GM19238 (cell line): ENCODE data around the gene CCDC117.
"Not testable (repeated sequence)": the region's sequence is repeated elsewhere in the genome, so short reads cannot be mapped to it uniquely, and the experiment has no call there.

Experiments
- DNase-seq: peaks from one replicate; pipeline ENCODE4 v3.0.0; 2011; ENCODE audit warnings: low spot score; ENCODE audit not compliant: insufficient read length

The CCDC117 gene

GRCh38 chr22:28800308-28801041, 28.0 kb downstream of the CCDC117 start, which contains the start of gene XBP1:
TSS of gene XBP1 (minus strand) at chr22:28800569.
- DNase-seq: peak; percentile 88

DNA sequence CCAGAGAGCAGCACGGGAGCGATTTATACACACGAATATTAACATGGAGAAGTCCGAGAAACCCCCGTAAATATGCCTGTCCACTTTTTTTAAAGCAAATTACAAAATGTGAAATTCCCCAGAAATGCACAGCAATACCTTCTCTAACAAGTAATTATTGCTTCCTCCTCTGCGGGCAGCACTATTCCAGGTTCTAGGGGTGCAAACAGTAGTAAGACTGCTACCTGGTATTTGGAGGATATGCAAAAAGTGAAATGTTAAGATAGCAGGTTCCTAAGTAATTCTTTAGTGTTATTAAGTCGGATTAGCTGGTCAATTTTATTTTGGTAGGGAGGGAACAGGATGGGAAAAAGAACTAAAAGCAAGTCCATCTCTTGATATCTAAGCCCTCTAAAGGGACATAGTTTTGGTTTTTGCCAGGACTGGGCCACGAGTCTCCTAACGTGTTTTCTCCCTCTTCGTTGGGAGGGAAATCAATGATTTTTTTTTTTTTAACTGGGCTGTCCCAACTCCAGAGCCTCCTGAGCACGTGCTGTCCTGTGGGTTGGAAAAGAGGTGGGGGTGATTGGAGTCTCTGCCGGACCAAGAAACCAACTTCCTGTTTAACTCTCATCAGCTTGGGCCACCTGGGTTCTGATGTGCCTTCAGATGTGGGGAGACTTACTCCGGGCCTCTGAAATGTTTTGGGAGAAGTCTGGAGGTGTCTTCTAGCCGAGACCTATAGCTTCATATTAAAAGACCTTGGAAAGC, 29.5 kb downstream of the CCDC117 start:
- no peak for DNase-seq

DNA sequence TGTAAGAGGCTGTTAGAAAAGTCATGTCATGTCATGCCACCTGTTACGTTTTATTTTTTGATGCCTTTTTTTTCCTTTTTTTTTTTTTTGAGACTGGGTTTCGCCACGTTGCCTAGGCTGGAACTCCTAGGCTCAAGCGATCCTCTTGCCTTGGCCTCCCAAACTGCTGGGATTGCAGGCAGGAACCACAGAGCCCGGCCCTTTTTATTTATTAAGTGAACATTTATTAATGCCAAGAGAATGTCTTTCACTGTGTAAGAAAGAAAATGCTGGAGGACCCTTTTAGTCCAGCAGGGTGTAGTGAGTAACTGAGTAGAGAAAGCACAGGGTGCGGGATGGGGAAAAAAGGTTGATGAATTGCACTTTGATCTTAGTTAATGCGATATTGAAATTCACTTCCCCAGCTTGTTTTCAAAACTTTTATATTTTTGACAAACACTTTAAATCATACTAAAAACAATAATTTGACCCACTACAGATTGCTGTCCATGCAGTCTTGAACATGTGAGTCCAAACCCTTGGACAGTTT, 30.2 kb downstream of the CCDC117 start:
- no peak for DNase-seq

DNA sequence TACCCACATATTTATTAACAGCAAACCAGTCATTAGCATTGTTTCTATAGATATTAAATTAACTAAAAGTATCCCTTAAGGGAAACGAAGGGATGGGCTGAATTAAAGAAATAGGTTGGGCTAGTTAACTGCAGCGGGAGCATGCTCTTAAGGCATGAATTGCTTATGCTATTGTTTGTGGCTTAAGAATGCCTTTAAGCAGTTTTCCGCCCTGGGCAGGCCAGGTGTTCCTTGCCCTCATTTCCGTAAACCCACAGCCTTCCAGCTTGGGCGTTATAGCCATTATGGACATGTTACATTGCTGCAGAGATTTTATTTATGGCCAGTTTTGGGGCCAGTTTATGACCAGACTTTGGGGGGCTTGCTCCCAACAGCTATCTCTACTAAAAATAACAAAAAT, 32.9 kb downstream of the CCDC117 start:
- not testable (repeated sequence) for DNase-seq

DNA sequence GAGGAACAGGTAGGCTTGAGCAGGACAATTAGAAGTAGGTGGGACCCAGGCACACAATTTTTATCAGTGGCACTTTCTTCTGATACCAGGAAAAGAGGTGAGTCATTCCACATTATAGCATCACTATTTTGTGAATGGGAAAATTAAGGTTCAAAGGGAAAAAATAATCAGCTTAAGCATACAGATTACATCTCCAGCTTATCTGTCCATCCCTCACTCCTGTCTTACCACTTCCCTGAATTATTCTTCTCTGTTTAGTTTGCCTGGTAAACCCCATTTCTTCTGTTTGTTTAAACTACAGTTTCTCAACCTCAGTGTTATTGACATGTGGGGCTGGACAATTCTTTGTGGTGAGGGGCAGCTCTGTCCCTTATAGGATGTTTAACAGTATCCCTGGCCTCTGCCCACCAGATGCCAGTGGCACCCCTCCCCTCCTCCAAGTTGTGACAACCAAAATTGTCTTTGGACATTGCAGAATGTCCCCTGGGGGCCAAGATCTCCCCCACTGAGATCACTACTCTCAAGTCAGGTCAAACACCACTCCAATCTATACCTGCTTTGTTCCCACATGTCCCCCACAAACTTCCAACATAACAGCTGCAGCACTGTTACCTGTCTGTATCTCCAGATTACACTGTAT, 36.3 kb downstream of the CCDC117 start:
- DNase-seq: no peak

GRCh38 chr22:28810821-28811491, 38.5 kb downstream of the CCDC117 start:
- DNase-seq: no peak

- DNase-seq: no peak
These were observed 40.0 kb downstream of the CCDC117 start for GRCh38 chr22:28812516-28812915.

DNA sequence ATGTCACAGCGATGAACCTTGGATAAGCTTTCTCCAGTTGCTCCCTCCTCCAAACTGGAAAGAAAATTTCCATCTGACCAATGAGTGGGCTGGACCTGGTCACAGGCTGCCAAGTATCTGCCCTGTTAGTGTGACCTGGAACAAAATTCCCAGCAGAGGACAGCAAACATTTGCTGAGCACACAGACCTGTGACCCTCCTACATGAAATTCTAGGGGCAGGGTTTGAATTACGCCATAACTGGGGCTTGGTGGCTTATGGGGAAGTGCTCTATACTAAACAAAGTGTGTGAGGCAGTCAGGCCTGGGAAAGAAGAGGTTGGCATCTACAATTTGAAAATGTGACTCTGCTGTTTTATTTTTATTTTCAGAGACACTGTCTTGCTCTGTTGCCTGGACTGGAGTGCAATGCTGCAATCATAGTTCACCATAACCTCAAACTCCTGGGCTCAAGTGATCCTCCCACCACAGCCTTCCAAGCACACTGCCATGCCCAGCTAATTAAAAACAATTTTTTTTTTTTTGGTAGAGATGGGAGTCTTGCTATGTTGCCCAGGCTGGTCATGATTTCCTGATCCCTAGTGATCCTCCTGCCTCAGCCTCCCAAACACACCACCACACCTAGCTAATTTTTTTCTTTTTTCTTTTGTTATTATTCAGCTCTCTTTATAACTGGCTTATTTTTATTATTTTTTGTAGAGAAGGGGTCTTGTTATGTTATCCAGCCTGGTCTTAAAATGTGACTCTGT, 41.5 kb downstream of the CCDC117 start:
- no peak for DNase-seq

DNA sequence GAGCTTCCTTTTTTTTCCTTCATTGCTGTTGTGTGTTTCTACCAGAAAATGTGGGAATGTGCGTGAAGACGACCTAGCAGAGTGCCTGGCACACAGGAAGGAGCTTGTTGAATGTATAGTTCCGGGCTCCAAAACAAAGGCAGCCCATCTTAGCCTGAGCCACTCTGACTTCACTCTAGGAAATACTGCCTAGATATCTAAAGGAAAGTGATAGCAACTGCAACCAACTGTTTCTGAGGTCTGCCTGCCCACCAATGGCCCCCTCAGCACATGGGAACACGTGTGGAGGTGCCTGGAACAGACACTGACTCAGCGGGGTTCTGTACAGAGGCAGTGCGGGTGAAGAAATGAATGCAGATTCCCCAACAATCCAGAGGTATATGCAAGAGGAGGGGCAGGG, 42.6 kb downstream of the CCDC117 start:
- no peak for DNase-seq

DNA sequence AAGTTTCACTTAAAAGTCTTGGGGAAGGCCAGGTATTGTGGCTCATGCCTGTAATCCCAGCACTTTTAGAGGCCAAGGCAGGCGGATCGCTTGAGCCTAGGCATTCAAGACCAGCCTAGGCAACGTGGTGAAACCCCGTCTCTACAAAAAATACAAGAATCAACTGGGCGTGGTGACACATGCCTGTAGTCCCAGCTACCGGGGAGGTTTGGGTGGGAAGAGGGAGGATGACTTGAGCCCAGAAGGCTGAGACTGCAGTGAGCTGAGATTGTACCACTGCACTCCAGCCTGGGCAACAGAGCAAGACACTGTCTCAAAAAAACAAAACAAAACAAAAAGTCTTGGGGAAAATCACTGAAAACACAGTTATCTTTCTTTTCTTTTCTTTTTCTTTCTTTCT, 43.2 kb downstream of the CCDC117 start:
- DNase-seq: no peak

DNA sequence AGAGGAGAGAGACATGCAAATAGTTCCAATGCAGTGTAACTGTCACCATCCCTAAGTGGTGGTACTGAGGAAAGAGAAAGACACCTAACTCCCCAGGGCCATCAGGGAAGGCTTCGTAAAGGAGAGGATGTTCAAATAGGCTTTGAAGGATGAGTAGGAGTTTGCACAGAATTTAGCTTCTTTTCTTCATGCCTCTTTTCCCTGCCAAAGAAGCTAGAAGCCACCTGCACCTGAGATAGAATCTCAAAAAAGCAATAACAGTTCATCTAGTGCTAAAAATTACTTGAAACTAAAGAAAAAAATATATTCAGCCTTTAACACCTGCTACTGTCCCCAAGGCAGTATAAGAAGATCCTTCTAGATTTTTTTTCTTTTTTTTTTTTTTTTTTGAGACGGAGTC, 44.6 kb downstream of the CCDC117 start:
- no peak for DNase-seq

- no peak for DNase-seq
These were observed 45.7 kb downstream of the CCDC117 start for GRCh38 chr22:28817919-28818859.

DNA sequence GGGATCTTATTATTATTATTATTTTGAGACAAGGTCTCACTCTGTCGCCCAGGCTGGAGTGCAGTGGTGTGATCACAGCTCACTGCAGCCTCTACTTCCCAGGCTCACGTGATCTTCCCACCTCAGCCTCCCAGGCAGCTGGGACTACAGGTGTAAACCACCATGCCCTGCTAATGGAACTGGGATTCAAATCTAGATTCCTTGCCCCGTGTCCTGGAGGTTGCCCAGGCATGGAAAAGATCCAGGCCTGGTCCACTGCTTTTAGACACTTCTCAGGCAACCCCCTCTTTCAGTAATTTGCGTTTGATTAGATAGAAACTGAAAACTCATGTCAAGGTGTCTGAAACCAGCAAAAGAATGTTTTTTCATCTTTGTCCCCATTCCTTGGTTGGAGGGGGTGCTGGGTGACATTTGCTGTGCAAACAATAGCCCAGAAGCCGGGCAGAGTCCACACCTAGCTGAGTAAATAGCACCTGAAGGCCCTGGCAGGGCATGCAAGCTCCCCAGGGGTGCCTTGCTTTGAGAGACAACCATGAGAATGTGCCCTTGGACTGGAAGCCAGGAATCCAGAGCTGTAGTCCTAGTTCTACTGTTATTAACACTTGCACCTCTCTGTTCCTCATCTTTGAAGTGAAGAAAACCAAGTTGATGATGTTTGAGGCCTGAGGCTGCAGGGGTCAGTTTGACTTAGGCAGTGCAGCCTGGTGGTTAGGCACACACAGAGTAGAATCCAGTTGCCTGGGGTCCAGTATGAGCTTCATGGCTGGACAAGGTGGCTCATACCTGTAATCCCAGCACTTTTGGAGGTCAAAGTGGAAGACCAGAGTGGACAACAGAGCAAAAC, 47.0 kb downstream of the CCDC117 start:
- no peak for DNase-seq

GRCh38 chr22:28820885-28821284, 48.4 kb downstream of the CCDC117 start:
- no peak for DNase-seq

- no peak for DNase-seq
These were observed 49.0 kb downstream of the CCDC117 start for GRCh38 chr22:28821452-28821851.

GRCh38 chr22:28822930-28823551, 50.5 kb downstream of the CCDC117 start:
- DNase-seq: no peak

DNA sequence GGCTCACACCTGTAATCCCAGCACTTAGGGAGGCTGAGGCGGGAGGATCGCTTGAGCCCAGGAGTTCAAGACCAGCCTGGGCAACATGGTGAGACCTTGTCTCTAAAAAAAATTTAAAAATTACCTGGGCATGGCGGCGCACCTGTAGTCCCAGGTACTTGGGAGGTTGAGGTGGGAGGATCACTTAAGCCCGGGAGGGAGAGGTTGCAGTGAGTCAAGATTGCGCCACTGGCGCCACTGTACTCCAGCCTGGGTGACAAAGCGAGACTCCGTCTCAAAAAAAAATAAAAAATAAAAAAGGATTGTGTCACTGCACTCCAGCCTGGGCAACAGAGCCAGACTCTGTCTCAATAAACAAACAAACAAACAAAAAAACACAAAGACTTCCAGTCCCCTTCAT, 52.0 kb downstream of the CCDC117 start:
- DNase-seq: not testable (repeated sequence)

DNA sequence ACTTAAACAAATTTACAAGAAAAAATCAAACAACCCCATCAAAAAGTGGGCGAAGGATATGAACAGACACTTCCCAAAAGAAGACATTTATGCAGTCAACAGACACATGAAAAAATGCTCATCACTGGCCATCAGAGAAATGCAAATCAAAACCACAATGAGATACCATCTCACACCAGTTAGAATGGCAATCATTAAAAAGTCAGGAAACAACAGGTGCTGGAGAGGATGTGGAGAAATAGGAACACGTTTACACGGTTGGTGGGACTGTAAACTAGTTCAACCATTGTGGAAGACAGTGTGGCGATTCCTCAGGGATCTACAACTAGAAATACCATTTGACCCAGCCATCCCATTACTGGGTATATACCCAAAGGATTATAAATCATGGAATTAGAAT, 53.9 kb downstream of the CCDC117 start:
- not testable (repeated sequence) for DNase-seq
